Aortic smooth muscle cell (primary cell): ENCODE measurements around the gene GTSE1. TPM values are rescaled to one million over a fixed set of nuclear protein-coding genes. Genes with fewer than 3 reads are reported as not detected.

Source experiments
- total RNA-seq: library from RNA; depleted of rRNA; stranded (reverse); fragments of >200 nt; gene quantifications from 2 replicates; pipeline ENCODE4 v1.2.3, GENCODE V29; 2014

GTSE1 gene
- 3.3 and 5.4 TPM in 2 replicates for total RNA-seq

GRCh38 chr22:46296257-46297150, at the start of gene GTSE1:
Gene GTSE1, plus strand, starts transcription at chr22:46296870. Its CDS starts 531 bp downstream, at chr22:46297401.

GRCh38 chr22:46250035-46250782, 46.5 kb upstream of the GTSE1 start, which contains the start of gene CDPF1:
Gene CDPF1, minus strand, starts transcription at chr22:46250293. Its CDS starts 2,009 bp downstream, at chr22:46248284.

GRCh38 chr22:46263216-46263590, 33.5 kb upstream of the GTSE1 start, which contains the start of gene PKDREJ:
Gene PKDREJ, minus strand, starts transcription at chr22:46263343. Its CDS starts 21 bp downstream, at chr22:46263322.

DNA sequence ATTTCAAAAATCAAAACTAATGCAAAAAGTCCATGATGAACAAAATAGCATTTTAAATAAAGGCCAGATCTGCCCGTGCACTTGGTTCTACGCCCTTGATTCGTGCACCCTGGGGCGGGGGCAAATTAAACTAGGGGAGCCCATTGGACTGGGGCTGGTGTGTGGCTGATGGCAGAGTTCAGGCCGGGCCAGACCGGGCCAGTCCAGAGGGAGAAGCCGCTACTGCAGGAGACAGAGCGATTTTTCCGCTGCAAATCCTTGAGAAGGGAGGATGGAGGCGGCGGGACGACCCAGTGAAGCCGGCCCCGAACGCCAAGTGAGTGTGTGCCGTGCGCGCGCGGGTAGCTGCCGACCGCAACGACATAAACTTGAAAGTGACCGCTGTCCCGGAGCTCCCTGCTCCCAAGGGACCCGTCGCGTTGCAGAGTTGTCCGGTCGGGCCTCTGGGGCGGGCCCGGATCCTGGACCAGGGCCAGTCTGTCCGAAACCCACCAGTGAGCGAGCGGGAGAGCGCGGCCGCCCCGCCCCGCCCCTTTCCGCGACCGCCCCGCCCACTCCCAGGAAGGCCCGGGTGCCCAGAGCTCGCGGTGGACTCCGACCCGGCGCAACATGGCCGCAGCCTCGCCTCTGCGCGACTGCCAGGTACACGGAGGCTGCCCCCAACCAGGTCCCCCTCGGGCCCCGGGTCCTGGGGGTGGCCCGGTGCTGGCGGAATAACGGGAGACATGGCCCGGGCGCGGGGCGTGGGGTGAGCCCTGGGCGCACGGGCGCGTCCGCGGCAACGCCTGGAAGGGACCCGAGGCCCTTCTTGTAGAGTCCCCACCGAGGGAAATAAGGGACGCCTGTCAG, 29.0 kb upstream of the GTSE1 start, which contains the start of gene TTC38:
TSS of gene TTC38 (plus strand) at position 578 of the 849 bp plus-strand sequence. CDS start at position 610, 32 bp downstream.

DNA sequence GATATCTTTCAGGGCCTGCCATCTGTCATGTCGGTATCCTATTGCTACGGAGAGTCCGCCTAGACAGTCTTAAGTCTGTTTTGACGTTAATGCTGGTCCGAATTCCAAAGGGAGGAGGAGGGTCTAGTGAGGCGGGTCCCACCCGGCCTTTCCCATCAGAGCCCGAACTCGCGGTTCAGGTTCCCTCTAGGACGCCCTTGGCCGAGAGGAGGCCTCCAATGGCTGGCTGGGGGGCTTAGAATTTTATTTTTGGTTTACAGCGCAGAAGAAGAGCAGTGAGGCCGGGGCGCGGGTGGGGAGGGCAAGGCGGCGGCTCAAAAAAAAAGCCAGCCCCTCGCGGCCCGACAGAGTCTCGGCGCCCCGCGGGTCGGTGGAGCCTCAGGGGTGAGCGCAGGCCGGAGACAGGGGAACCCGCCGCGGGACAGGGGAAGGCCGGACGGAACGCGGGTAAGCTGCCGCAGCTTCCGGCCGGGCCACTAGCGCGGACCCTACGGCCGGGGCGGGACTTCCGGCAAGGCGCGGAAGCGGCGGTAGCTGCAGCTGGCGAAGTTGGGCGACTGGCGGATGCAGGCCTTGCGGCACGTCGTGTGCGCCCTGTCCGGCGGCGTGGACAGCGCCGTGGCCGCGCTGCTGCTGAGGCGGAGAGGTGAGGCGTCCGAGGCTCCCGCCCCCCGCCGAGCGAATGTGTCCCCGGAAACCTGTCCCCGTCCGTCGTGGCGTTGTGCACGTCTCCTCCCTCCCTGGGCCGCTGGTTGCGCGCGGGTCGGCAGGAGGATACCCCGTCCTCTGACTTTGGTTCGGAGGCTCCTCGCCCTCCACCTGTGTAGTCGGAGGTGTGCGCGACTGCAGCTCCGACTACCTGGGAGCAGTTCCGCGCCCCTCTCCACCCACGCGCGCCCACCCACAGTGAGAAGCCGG, 38.8 kb downstream of the GTSE1 start, which contains the start of gene TRMU:
TSS of gene TRMU (plus strand) at position 514 of the 918 bp plus-strand sequence. CDS start at position 565, 51 bp downstream.

Other genes starting within 250 kb of the GTSE1 start
- 9.8 and 11.5 TPM in 2 replicates for gene PPARA, start 146.3 kb upstream of the GTSE1 start, total RNA-seq
- gene CDPF1, start 46.6 kb upstream of the GTSE1 start, total RNA-seq, result 5.9 and 8.1 TPM in 2 replicates
- gene PKDREJ, start 33.5 kb upstream of the GTSE1 start, total RNA-seq, result under 0.01 and 0.06 TPM in 2 replicates
- 17.3 and 22.2 TPM in 2 replicates for gene TTC38, start 28.9 kb upstream of the GTSE1 start, total RNA-seq
- 28.4 and 33.7 TPM in 2 replicates for gene TRMU, start 38.8 kb downstream of the GTSE1 start, total RNA-seq
- 1.6 and 1.8 TPM in 2 replicates for gene CELSR1, start 240.8 kb downstream of the GTSE1 start, total RNA-seq